HUES6 (cell line): ENCODE measurements around the gene PCIF1.
"Not testable (repeated sequence)": the region's sequence is repeated elsewhere in the genome, so short reads cannot be mapped to it uniquely, and the experiment has no call there.

Experiments used
- H3K27ac ChIP-seq: 2 replicates; pipeline ENCODE4 v1.7.0; 2013; ENCODE audit warnings: low read depth, mild to moderate bottlenecking, low read length, inconsistent platforms
- H3K27me3 ChIP-seq: 2 replicates; pipeline ENCODE4 v1.6.1; 2013; ENCODE audit warnings: low read length; ENCODE audit not compliant: control insufficient read depth, insufficient read depth
- H3K36me3 ChIP-seq: 2 replicates; pipeline ENCODE4 v1.6.1; 2013; ENCODE audit warnings: low read length; ENCODE audit not compliant: control insufficient read depth, insufficient read depth
- H3K4me1 ChIP-seq: 2 replicates; pipeline ENCODE4 v1.6.1; 2013; ENCODE audit warnings: low read length; ENCODE audit not compliant: control insufficient read depth, insufficient read depth
- H3K4me3 ChIP-seq: 2 replicates; pipeline ENCODE4 v1.5.1; 2013; ENCODE audit warnings: low read depth, low read length
- H3K9ac ChIP-seq: one replicate; pipeline ENCODE4 v1.6.1; 2013; ENCODE audit warnings: mild to moderate bottlenecking, low read length
- H3K9me3 ChIP-seq: 2 replicates; pipeline ENCODE4 v1.6.1; 2013; ENCODE audit warnings: low read depth, low read length; ENCODE audit not compliant: control insufficient read depth, insufficient read depth

The PCIF1 gene

GRCh38 chr20:45918779-45919537 lies 15.5 kb upstream of the PCIF1 start:
- no peak overlapping the region for H3K4me3 ChIP-seq
- no peak overlapping the region for H3K27ac ChIP-seq
- H3K9ac ChIP-seq, result no peak overlapping the region
- H3K36me3 ChIP-seq, result no peaks in the 10 kb centered on the region
- H3K27me3 ChIP-seq, result no peaks in the 10 kb centered on the region
- H3K4me1 ChIP-seq, result no peaks in the 10 kb centered on the region
- no peaks in the 10 kb centered on the region for H3K9me3 ChIP-seq

DNA sequence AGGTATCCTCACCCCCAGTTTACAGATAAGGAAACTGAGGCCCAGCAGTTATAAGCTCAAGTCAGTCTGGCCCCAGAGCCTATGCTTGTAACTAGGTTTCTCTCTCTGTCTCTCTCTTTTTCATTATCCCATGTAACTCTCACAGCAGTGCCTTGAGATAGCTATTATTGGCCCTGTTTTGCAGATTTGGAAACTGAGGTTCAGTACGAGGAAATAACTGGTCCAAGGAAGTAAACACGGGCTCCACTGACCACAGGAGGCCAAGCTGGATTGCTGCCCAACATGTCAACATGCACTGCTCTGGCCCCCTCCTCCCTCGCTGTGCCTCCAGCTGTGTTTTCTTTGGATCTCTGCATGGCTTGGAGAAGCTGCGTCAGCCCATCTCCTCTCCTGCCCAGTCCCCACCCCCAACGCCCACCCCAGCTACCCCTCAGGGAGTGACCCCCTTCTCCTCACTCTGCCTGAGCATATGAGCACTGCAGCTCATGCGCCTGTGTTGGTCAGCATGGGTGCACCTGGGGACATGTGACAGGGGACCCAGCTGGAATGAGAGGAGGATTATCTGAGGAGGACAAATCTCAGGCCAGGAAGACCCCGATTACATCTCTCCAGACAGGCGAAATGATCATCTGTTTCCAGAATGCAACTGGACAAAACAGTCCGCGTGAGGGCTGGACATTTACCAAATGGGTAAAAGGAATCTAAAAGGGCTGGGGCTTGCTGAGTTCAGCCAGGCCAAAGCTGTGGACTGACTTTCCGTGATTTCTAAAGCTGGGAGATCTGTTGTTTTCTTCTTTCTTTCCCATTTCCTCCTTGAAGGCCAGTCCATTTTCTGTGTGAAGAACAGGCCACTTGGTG lies 14.7 kb upstream of the PCIF1 start:
- Histone ChIP-seq H3K27me3 (no peaks in the 10 kb centered on the region), H3K9ac (no peak overlapping the region), H3K27ac (no peak overlapping the region), H3K4me3 (no peak overlapping the region), H3K9me3 (no peaks in the 10 kb centered on the region), H3K4me1 (no peaks in the 10 kb centered on the region), H3K36me3 (no peaks in the 10 kb centered on the region)

GRCh38 chr20:45920462-45921336 lies 13.8 kb upstream of the PCIF1 start:
- no peak overlapping the region for H3K27ac ChIP-seq
- no peaks in the 10 kb centered on the region for H3K4me1 ChIP-seq
- no peak overlapping the region for H3K4me3 ChIP-seq
- H3K9ac ChIP-seq, result no peak overlapping the region
- H3K27me3 ChIP-seq, result no peaks in the 10 kb centered on the region
- H3K36me3 ChIP-seq, result no peaks in the 10 kb centered on the region
- no peaks in the 10 kb centered on the region for H3K9me3 ChIP-seq

GRCh38 chr20:45921337-45922189 lies 12.9 kb upstream of the PCIF1 start:
- Histone ChIP-seq H3K4me3 (no peak overlapping the region), H3K27me3 (no peaks in the 10 kb centered on the region), H3K9ac (no peak overlapping the region), H3K36me3 (no peaks in the 10 kb centered on the region), H3K4me1 (0 out of 2 replicates have a peak, but pooled peaks cover 3% of the 10 kb centered on the region), H3K9me3 (no peaks in the 10 kb centered on the region), H3K27ac (no peak overlapping the region)

DNA sequence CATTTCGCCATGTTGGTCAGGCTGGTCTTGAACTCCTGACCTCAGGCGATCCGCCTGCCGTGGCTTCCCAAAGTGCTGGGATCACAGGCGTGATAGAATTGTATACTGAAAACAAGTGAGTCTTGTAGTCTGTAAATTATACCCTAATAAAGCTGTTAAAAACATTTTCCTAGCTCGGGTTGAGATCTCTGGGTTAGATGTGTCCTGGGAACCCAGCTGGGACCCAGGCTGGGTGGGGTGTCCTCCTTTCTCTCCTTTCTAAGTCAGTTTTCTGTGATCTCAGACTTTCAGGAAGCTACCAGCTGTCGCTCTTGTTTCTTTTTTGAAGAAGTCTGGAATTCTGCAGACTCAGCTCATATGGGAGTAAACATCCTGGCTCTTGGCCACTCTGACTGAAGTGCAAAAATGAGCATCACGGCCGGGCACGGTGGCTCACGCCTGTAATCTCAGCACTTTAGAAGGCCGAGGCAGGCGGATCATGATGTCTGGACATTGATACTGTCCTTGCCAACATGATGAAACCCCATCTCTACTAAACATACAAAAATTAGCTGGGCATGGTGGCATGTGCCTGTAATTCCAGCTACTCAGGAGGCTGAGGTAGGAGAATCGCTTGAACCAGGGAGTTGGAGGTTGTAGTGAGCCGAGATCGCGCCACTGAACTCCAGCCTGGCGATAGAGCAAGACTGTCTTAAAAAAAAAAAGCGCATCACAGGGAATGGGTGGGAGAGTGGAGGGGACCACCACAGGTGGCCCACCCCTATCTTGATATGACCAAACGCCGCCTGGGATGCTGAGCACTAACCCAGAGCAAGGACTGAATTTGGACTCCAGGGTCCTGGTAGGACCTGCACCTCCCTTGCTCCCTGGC lies 9.9 kb upstream of the PCIF1 start:
- Histone ChIP-seq H3K27ac (no peak overlapping the region), H3K36me3 (no peaks in the 10 kb centered on the region), H3K27me3 (no peaks in the 10 kb centered on the region), H3K4me1 (0 out of 2 replicates have a peak, but pooled peaks cover 3% of the 10 kb centered on the region), H3K4me3 (no peak overlapping the region), H3K9ac (no peak overlapping the region), H3K9me3 (no peaks in the 10 kb centered on the region)

- H3K36me3 ChIP-seq, result no peaks in the 10 kb centered on the region
- no peak overlapping the region for H3K27ac ChIP-seq
- H3K9ac ChIP-seq, result no peak overlapping the region
- H3K27me3 ChIP-seq, result no peaks in the 10 kb centered on the region
- no peak overlapping the region for H3K4me3 ChIP-seq
- H3K9me3 ChIP-seq, result no peaks in the 10 kb centered on the region
- 0 out of 2 replicates have a peak, but pooled peaks cover 3% of the 10 kb centered on the region for H3K4me1 ChIP-seq
These were observed 8.5 kb upstream of the PCIF1 start for GRCh38 chr20:45925821-45926506.

DNA sequence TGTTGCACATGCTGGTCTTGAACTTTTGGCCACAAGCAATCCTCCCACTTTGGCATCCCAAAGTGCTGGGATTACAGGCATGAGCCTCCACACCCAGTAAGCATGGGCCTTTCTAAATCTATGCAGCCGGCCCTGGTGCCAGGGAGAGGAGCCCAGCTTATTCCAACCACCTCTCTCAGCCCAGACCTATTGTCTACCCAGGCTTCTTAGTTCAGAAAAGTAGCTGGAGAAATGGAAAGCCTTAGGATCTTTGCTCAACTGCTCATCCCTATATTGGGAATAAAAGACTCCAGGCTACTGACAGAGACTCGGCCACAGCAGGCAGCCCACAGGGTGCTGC lies 7.8 kb upstream of the PCIF1 start:
- Histone ChIP-seq H3K4me1 (0 out of 2 replicates have a peak, but pooled peaks cover 3% of the 10 kb centered on the region), H3K4me3 (no peak overlapping the region)

DNA sequence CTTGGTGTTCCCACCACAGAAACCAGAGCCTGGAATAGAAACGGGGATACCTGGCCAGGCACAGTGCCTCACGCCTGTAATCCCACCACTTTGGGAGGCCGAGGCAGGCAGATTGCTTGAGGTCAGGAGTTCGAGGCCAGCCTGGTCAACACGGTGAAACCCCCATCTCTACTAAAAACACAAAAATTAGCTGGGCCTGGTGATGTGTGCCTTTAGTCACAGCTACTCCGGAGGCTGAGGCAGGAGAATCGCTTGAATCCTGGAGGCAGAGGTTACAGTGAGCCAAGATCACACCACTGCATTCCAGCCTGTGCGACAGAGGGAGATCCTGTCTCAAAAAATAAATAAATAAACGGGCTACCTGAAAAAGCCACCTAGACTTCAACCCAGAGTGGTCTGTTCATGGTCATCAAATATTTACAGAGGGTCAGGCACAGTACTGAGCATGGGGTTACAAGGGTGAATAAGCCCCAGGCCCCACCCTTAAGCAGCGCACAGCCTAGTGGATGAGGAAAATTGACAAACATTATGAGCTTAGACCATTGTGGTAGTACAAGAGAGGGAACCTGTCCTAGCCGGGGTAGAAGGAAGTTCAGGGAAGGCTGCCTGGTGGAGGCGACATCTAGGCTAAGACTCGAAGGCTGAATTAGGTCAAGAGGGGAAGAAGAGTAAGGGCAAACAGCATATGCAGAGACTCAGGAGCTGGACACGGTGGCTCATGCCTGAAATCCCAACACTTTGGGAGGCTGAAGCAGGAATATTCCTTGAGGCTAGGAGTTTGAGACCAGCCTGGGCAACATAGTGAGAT lies 7.2 kb upstream of the PCIF1 start:
- Histone ChIP-seq H3K9me3 (no peaks in the 10 kb centered on the region), H3K36me3 (no peaks in the 10 kb centered on the region), H3K4me3 (no peak overlapping the region)

More for the DNA sequence above, 7.8 kb upstream of the PCIF1 start:
- H3K27me3 ChIP-seq, result no peaks in the 10 kb centered on the region
- H3K9me3 ChIP-seq, result no peaks in the 10 kb centered on the region
- H3K36me3 ChIP-seq, result no peaks in the 10 kb centered on the region
- no peak overlapping the region for H3K27ac ChIP-seq
- H3K9ac ChIP-seq, result no peak overlapping the region

DNA sequence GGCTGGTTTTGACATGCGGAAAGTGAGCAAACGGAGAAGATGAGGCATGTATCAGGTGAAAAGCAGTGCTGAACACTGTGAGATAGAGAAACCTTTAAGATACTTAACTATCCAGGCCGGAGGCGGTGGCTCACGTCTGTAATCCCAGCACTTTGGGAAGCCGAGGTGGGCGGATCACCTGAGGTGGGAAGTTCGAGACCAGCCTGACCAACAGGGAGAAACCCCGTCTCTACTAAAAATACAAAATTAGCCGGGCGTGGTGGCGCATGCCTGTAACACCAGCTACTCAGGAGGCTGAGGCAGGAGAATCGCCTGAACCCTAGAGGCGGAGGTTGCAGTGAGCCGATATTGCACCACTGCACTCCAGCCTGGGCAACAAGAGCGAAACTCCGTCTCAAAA lies 2.8 kb upstream of the PCIF1 start:
- not testable (repeated sequence) for H3K27ac ChIP-seq, H3K4me3 ChIP-seq, H3K9ac ChIP-seq, H3K9me3 ChIP-seq, H3K4me1 ChIP-seq, H3K36me3 ChIP-seq, H3K27me3 ChIP-seq

More for the DNA sequence above, 7.2 kb upstream of the PCIF1 start:
- Histone ChIP-seq H3K27ac (no peak overlapping the region), H3K27me3 (no peaks in the 10 kb centered on the region), H3K9ac (no peak overlapping the region), H3K4me1 (0 out of 2 replicates have a peak, but pooled peaks cover 3% of the 10 kb centered on the region)
